GM20431 (cell line): ENCODE measurements around the gene HPCAL1.

Experiments
- in situ Hi-C: fragments of 300-500 bp; cut with MseI, MboI; formaldehyde crosslinking; loops from one replicate; pipeline ENCODE4 v1.15.0; 2020; ENCODE audit warnings: low sequenced_read_pairs; ENCODE audit not compliant: unreplicated experiment

HPCAL1 gene

DNA sequence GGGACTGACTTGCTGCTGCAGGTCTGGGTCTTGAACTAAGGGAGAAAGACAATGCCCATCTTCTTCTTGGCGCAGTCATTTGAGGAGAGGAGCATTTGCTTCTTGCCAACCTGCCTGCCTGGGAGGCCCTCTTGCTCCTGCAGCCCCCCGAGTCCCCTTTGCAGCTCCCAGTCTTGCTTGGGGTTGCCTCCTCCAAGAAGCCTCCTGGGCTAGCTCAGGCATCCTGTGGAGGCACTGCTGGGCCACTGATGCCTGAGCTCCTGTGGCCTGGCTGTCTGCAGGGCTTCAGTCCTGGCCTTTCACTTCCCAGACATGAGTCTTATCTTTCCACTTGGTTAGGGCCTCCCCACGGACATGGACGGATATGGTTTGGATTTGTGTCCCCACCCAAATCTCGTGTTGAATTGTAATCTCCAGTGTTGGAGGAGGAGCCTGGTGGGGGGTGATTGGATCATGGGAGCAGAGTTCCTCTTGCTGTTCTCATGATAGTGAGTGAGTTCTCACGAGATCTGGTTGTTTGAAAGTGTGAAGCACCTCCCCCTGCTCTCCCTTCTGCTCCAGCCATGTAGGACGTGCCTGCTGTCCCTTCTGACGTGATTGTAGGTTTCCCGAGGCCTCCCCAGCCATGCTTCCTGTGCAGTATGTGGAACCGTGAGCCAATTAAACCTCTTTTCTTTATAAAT is 17.3 kb downstream of the HPCAL1 start:
- in situ Hi-C loops = no loop called here

- in situ Hi-C loops = no loop called here
These were observed 17.8 kb downstream of the HPCAL1 start for GRCh38 chr2:10320575-10320931.

DNA sequence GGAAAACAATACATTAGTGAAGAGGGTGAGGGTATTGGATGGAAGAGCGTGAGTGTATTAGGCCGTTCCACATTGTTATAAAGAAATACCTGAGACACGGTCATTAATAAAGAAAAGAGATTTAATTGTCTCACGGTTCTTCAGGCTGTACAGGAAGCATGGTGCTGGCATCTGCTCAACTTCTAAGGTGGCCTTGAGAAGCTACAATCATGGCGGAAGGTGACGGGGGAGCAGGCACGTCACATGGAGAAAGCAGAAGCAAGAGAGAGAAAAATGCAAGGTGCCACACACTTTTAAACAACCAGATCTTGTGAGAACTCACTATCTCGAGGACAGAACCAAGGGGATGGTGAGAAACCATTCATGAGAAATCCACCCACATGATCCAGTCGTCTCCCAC is 18.2 kb downstream of the HPCAL1 start:
- in situ Hi-C loops = no loop called here

GRCh38 chr2:10321622-10322021 is 18.9 kb downstream of the HPCAL1 start:
- in situ Hi-C loops = no loop called here

DNA sequence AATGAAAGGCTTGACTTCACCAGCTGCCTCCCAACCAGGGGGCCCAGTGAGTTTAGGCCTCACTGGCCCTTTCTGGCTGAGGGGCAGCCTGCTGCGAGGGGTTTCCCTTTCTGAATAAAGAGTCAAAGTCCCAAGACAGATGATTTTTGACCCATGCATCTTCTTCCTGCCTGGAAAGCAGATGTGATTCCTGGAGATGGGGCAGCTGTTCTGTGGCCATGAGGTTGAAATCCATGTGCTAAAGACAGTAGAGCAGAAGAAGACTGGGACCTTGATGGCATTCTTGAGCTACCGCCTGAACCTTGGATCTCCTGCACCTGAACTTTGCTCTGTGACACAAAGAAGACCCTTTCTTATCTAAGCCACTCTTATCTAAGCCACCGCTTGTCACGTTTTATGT is 19.8 kb downstream of the HPCAL1 start:
- in situ Hi-C loops = no loop called here

DNA sequence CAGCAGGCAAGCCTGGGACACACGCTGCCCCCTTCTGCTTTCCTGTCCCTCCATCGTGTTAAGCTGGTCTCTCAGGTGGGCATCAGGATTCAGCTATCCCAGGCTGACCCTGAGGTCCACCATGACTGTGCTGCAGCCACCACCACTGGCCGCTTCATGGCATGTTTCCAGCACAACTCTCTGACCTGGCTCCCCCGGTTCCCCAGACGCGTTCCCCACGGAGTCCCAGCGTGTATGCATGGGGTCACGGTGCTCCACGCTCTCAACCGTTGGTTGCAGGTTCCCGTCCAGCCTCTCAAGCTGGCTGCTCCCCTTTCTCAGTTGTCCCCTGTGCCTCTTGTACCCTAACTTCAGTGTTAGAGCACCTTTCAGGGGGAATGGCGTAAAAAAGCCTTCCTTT is 20.3 kb downstream of the HPCAL1 start:
- in situ Hi-C loops = no loop called here

- in situ Hi-C loops = no loop called here
These were observed 20.8 kb downstream of the HPCAL1 start for GRCh38 chr2:10323535-10323934.

DNA sequence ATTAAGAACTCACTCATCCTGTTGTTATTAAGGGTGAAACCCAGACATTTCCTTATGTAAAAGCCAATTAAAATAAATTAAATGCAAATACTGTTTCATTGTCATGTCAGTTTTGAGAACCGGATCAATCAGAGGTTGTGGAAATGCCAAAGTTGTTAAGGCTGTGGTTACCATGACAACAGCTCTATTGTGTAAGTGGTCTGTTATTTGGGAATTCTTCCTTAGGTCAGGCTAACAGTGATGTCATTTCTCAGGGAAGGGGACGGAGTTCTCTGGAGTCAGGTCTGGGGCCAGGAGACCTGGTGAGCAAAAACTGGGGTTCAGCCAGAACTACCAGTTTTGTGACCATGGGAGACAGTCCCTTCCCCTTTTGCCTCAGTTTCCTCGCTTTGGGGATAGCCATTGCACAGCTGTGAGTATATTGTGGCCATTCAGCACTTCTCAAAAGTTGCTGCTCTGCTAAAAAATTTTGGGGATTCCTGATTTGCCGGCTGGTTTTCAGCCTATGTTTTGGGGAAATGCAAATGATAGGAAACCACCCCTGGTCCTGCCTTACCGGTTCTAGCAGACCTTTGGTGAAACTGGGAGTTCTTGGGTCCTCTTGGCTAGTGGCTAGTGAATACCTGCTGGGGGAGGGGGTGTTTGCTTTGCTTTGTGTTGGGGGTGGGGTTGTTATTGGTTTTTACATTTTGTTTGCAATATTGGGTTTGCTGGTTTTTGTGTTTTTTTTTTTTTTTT is 21.6 kb downstream of the HPCAL1 start:
- in situ Hi-C loops = no loop called here

DNA sequence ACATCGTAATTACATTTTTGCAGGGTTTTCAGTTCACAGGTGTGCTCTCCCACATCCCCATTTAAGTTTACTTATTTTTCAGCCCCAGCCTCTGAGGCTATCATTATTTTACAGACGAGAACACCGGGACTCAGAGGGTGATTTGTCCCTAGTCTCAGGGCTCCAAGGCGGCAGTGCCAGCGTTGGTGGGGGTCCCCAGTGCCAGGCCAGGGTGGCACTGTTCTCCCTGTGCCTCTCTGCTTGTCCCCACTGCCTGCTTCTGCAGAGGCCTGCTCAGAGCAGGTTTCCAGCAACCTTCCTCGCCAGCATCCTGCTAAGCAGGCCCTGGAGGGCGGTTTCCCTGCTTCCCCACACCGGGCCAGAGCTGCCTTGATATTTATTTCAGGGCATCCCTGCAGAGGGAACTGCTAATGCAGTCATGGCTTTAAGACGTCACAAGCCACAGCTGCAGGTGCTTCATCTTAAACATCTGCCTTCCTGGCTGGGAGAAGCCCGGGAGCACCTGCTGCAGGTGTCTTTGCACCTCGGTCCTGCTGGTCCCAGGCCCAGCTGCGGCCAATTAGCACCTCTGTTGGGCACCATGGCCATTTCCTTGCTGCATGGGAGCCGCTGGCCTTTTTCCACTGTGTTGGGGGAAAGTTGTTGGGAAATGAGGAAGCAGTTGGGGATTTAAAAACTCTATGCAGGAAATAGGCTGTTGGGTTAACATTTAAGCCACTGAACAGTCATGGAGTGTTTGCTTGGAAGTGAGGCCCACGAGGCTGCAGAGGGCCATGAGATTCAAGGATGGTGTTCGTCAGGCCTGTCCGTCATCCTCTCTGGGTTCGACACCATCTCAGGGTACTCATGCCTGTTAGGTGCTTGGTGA is 22.8 kb downstream of the HPCAL1 start:
- in situ Hi-C loops = no loop called here

DNA sequence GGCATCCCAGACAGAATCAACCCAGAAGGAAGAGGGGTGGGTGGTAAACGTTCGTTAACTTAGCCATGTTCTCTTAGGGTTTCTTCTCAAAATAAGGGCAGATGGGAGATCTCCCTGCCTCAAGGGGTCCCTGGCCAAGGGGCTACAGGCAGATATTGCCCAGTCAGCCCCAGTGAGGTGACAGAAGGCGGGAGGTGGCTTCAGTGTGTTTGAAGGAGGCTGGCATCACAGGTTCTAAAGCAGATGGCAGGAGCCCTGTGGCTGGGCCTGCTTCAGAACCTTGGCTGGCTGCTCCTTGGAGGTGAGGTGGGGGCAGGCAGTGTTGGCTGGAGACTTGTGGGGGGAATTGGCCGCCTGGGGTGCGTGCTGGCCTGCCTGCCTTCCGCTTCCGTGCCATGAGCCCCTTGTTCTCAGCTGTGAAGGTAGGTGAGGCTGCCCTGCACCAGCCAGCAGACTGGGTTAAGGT is 23.5 kb downstream of the HPCAL1 start:
- in situ Hi-C loops = no loop called here

DNA sequence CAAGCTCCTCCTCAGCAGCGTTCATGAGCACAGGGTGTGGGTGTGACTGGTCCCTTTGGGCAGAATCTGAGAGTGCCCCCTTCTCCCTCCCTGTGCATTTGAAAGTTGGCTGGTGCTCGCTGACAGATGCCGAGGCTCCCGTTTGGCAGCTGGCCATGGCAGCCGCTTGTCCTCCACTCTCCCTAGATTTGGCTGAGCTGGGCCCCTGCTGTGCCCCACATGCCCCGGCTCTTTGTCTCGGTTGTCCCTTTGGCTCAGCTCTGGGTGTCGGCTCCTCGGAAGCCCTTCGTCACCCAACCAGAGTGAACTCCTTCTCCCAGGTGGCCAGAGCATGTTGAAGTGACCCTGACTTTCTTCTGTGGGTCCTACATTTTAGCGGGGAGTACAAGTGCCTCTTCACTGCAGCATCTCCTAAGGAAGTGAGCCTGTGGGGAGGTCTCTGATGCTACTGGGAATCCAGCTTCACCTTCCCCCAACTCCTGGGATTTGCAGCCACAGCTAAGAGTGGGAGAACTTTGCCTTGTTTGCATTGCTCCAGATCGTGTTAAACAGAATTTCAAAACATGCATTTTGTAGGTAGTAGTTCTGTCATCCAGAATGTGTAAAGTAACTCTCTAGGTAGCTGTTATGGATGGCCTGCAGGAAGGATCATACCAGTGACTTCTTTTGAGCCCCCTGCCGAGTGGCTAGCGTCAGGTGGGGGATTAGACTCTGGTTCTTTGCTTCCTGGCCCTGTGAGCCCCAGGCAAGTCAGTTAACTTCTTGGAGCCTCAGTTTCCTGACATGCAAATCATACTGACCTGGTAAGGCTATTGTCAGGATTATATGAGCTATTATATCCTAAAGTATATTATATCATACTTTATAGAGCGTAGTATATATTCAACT is 24.2 kb downstream of the HPCAL1 start:
- in situ Hi-C loops = no loop called here

GRCh38 chr2:10327896-10328669 is 25.4 kb downstream of the HPCAL1 start:
- in situ Hi-C loops = no loop called here

- in situ Hi-C loops = no loop called here
These were observed 26.2 kb downstream of the HPCAL1 start for GRCh38 chr2:10328670-10329579.

DNA sequence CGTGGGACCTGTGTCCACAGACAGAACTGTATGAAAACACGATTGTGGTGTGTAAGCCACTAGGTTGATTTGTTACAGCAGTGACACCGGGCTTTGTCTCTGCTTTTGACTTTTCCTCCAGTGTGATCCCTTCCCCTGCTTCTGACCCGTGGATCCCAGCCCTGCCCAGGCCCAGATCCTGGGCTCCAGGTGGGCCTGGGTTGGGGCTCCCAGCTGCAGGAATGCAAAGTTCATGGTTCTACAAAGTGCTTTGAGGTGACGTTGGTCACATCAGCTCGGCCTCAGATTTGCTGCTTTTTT is 26.8 kb downstream of the HPCAL1 start:
- in situ Hi-C loops = no loop called here

DNA sequence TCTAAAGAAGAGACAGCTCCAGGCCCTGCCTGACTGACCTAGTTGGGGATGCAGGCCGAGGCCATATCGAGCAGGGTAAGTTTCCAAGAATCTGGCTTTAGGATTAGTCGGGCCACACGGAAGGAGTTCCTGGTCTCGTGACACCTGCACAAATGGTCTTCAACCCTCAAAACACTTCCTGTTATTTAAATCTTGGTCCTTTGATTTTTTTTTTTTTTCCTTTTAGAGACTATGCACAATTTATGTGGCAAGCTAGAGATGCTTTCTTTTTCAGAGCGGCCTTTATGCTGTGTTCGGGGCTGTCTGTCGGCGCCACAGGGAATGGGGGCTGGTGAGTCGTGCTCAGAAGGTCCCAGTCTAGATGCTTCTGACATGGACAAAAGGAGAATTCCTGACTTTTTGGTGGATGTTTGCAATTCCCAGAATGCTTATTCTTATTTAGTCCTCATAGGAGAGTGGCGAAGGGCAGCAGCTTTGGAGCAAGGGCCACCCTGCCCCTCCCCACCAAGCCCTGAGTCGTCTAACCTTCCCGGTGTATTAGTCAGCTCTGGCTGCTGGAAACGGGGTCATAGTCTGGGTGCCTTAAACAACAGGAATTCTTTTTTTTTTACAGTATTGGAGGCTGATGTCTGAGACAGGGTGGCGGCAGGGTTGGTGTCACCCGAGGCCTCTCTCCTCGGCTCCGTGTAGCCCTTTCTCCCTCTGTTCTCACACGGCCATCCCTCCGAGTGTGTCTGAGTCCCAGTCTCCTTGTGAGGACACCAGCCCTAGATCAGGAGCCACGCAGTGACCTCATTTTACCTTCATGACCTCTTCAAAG is 27.4 kb downstream of the HPCAL1 start:
- in situ Hi-C loops = no loop called here

DNA sequence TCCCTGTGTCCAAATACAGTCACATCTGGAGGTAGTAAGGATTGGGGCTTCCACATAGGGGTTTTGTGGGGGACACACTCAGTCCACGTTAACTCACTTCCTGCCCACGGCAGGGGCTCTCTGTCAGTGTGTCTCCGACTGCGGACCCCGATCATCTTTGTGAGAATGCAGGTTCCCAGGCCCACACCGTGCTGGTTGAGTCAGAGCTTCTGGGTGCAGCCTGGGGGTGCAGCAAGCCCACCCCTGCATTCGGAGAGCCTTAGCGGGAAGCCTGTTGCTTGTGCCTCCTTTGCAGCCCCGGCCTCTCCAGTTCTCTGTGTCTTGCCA is 28.0 kb downstream of the HPCAL1 start:
- in situ Hi-C loops = no loop called here

- in situ Hi-C loops = no loop called here
These were observed 28.5 kb downstream of the HPCAL1 start for GRCh38 chr2:10331027-10331701.
